ENCODE data around the gene RAB20.
"Not testable (repeated sequence)": the region's sequence is repeated elsewhere in the genome, so short reads cannot be mapped to it uniquely, and the experiment has no call there.

RAB20 gene

DNA sequence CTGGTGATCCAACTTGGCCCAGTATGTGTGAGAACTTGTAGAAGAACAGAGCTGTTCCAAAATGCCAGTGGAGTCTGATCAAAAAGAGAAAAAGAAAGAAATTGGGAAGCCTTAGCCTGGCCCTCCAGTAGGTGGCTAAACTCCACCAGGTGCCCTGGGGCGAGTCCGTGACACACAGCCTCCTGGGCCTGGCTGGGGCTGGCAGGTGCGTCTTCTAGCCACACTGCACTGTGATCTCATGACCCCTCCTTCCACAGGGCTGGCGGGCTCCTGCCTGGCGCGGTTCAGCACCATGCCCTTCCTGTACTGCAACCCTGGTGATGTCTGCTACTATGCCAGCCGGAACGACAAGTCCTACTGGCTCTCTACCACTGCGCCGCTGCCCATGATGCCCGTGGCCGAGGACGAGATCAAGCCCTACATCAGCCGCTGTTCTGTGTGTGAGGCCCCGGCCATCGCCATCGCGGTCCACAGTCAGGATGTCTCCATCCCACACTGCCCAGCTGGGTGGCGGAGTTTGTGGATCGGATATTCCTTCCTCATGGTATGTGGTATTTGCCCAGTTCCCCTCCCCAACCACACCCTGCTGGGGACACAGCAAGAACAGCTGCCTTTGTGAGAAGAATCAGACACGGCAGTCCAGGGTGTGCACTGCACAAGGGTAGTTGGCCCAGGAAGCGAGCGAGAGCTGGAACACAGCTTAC lies 53.7 kb downstream of the RAB20 start:
- no peak overlapping the region for H3K4me3 ChIP-seq (ENCODE audit: low read length)
- no peak for TF ChIP-seq ZNF274 (IDR thresholded peaks at IDR 0.05; ENCODE audit: low read depth, low read length)

DNA sequence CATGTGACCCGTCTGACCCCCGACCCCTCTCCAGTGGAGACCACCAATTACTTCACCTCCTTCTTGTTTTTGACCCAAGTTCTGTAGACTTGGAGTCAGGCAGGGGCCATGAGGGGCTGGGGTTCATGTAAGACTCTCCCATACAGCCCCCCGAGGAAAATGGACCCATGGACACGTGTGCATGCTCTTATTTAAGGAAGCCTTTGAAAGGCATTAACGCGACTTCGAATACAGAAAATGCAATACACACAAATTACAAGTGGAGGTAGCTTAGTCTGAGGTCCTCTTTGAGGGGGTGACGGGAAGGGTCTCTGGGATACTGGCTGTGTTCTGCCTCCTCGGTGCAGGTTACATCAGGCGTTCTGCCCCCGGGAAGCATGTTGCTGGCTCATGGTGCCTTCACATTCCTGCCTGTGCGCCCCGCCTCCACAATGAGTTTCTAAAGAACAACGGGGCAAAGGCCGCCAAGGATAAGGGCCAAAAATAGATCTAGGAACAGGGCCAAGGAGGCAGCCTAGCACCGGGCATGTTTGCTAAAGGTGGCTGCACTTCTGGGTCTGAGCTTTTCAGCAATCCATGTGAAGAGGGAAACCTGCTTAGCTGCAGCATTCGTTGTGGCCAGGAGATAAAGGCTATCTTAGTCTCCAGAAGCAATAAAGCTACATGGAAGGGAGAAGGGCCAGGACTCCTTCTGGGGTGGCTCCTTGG lies 54.5 kb downstream of the RAB20 start:
- H3K4me3 ChIP-seq (ENCODE audit: low read length), result no peak overlapping the region
- TF ChIP-seq ZNF274 (IDR thresholded peaks at IDR 0.05; ENCODE audit: low read depth, low read length), result no peak

DNA sequence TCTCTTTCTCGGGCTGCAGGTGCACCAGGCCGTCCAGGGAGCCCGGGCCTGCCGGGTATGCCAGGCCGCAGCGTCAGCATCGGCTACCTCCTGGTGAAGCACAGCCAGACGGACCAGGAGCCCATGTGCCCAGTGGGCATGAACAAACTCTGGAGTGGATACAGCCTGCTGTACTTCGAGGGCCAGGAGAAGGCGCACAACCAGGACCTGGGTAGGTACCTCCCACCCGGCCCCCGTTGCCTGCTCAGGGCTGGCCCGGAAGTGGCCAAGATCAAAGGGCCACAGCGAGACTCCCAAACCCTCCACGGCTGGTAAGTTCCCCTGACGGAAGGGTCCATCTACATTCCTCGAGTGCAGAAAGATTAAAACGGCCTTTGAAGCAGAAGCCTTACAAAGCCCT lies 55.1 kb downstream of the RAB20 start:
- H3K4me3 ChIP-seq (ENCODE audit: low read length), result no peak overlapping the region
- TF ChIP-seq ZNF274 (IDR thresholded peaks at IDR 0.05; ENCODE audit: low read depth, low read length), result no peak

DNA sequence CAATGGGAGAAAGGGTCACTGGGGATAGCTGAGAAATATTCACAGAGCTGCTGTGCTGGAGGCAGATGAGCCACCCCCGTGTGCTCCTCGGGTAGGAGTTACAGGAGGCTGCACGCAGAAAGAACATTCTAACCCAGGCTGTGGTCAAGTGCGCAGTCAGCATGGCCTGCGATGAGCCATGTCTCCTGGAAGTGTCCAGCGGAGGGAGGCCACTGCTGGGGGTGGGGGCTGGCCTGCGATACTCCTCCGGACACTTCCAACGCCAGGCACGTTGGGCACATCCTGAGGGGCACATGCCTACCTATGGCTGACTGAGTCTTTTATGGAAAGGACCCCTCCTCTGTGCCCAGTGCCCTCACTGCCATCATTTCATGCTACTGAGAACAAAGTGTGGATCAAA lies 55.9 kb downstream of the RAB20 start:
- H3K4me3 ChIP-seq (ENCODE audit: low read length), result no peak overlapping the region

DNA sequence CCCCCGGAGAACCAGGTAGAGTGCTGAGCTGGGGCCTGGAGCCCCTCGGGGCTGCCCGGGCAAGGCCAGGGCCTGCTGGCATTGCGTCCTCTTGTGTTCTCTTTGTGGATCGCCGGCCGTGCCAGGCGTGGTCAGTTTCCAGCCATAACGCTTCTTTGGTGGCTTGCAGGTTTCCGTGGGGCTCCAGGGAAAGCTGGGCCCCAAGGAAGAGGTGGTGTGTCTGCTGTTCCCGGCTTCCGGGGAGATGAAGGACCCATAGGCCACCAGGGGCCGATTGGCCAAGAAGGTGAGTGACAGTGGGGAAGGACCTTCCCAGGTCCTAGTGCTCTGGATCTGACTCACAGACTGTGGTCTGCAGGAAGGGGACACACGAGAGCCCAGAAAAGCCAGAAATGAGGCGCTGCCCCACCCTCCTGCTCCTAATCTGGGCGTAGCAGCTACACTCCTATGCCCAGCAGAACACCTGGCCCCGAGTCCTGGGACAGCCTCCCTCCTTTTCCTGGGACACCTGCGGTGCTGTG lies 57.5 kb downstream of the RAB20 start:
- TF ChIP-seq ZNF274 (IDR thresholded peaks at IDR 0.05; ENCODE audit: low read depth, low read length), result no peak

More for the DNA sequence above, 55.9 kb downstream of the RAB20 start:
- TF ChIP-seq ZNF274 (IDR thresholded peaks at IDR 0.05; ENCODE audit: low read depth, low read length), result no peak

DNA sequence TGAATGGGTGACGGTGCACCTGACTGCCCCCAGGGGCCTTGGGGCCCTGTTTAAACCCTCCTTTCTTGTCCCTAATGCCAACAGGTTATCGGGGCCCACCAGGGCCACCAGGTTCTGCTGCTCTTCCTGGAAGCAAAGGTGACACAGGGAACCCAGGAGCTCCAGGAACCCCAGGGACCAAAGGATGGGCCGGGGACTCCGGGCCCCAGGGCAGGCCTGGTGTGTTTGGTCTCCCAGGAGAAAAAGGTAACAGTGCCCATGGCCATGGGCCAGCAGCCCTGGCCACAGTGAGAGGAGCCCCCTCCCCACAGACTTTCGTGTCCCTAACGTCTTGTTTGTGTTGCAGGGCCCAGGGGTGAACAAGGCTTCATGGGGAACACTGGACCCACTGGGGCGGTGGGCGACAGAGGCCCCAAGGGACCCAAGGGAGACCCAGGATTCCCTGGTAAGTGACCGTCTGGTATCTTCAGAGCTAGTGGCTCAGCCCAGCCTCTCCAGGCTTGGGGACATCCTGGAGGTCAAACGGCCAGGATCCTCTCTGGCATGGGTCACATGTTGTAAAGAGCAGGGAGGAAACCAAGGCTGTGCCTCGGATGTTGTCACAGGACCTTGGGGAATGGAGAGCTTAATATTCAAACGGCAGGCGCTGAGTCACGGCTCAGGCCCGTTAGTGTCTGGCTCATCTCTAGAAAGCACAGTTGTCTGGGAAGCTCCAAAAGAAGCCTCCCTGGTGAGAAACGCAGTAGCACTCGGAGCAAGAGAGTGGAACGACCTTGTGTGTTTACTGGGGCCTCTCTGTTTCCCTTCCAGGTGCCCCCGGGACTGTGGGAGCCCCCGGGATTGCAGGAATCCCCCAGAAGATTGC lies 58.3 kb downstream of the RAB20 start:
- no peak overlapping the region for H3K4me3 ChIP-seq (ENCODE audit: low read length)
- no peak for TF ChIP-seq ZNF274 (IDR thresholded peaks at IDR 0.05; ENCODE audit: low read depth, low read length)

More for the DNA sequence above, 57.5 kb downstream of the RAB20 start:
- no peak overlapping the region for H3K4me3 ChIP-seq (ENCODE audit: low read length)

DNA sequence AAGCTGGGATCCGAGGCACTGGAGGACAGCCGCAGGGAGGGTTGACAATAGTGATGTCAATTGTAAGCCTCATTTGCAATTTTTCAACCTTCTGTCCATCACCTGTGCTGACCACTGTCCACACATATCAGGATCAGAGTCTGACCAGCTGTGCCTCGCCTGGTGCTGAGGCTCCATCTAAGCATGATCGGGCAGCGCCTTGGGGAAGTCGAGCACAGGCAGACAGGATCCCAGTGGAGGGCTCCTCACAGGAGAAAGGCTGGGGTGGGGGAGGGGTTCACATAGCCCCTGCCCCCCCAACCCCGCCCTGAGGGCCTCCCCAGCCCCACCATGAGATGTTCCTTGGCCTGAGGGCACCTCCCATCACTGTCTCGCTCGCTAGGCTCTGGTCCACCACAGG lies 60.3 kb downstream of the RAB20 start:
- TF ChIP-seq ZNF274 (IDR thresholded peaks at IDR 0.05; ENCODE audit: low read depth, low read length), result no peak
- H3K4me3 ChIP-seq (ENCODE audit: low read length), result no peak overlapping the region

DNA sequence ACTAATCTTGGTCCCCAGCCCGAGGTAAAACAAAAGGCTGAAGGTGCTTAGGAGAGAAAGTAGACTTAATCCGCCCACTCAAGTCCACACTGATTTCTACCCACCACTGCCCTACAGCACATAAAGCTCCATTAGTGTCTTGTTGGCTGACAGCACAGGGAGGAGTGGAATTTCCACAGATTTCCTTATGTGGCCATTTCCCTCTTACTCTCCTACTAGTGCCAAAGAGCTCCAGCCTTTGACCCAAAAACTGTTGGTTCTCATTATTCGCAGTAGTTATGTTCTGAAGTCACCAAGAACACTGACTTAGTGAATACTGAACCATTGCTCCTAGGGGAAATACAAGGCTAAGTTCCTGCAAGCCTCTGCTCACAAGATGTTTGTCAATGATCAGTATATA lies 61.2 kb downstream of the RAB20 start:
- TF ChIP-seq ZNF274 (IDR thresholded peaks at IDR 0.05; ENCODE audit: low read depth, low read length), result no peak
- no peak overlapping the region for H3K4me3 ChIP-seq (ENCODE audit: low read length)

DNA sequence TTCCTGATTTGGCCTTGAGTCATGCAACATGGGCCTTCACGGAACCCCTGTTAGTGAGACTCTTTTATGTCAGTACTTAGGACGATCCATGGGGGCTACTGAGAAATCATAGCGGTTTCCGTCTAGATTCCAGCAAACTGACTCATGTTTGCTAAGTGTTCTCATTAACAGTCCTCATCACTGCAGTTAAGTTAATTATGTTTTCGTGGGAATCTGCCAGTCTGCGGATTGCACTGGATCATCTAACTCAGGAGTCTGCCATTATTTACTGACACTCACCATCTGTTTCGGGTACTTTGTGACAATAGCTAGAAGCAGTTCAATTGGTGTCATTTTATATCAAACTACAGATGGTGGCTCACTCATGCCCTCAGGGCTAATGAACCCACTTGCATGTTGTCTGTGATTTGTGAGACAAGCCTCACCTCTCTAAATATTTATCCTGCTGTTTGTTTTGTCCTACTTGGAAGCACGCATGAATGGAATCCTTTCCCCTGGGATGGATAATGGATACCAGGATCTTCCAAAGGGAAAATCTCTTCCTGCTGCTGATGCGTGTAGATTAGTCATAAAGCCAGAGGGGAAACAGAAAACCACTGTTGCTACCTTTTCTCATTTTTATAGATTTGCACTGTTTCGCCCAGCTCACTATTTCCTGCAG lies 61.8 kb downstream of the RAB20 start:
- TF ChIP-seq ZNF274 (IDR thresholded peaks at IDR 0.05; ENCODE audit: low read depth, low read length), result no peak

DNA sequence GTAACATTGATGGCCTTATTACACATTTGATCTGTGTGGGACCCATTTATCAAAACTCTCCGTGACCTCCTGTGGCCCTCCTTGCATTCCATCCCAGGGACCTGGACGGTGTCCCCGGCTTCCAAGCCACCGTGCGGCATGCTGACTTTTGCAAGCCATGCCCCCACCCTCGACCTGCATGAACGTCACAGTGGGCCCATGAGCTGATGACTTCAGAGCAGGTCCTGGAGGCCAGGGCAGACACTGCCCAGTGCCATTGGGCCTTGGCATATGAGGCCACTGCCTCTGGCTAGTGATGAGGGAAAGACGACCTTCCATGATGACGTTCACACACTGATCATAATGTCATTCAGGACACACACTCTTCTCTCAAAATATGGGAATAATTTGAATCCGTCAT lies 62.8 kb downstream of the RAB20 start:
- H3K4me3 ChIP-seq (ENCODE audit: low read length), result no peak overlapping the region
- no peak for TF ChIP-seq ZNF274 (IDR thresholded peaks at IDR 0.05; ENCODE audit: low read depth, low read length)

More for the DNA sequence above, 61.8 kb downstream of the RAB20 start:
- H3K4me3 ChIP-seq (ENCODE audit: low read length), result no peak overlapping the region

DNA sequence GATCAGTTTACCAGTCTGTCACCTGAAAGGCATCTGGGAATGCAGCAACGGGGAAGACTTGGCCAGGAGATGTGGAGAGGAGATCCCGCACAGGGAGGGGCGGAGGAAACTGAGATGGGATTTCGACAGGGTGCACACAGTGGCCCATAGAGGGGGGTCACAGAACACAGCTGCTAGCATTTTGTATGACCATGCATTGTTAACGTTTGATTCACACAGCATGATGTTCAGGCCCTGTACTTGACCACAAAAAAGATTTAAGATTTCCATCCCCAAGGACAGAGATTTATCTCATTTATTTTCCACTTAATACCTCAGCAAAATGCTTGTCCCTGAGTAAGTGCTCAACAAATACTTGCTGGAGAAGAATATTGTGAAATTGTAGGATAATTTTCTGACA lies 63.2 kb downstream of the RAB20 start:
- no peak for TF ChIP-seq ZNF274 (IDR thresholded peaks at IDR 0.05; ENCODE audit: low read depth, low read length)
- no peak overlapping the region for H3K4me3 ChIP-seq (ENCODE audit: low read length)

DNA sequence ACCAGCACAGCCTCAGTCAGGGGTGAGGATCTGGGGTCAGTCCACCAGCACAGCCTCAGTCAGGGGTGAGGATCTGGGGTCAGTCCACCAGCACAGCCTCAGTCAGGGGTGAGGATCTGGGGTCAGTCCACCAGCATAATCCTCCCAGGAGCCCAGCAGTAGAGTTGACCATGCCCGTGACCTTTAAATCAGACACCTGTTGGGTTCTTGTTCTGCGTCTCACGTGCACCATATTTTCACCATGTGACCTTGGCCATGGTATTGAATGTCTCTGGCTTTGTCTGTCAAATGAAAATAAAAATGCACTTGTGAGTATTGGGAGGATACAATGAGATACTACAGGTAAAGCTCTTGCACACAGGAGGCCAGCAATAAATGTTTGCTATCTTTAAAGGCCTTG lies 63.6 kb downstream of the RAB20 start:
- H3K4me3 ChIP-seq (ENCODE audit: low read length), result not testable (repeated sequence)

DNA sequence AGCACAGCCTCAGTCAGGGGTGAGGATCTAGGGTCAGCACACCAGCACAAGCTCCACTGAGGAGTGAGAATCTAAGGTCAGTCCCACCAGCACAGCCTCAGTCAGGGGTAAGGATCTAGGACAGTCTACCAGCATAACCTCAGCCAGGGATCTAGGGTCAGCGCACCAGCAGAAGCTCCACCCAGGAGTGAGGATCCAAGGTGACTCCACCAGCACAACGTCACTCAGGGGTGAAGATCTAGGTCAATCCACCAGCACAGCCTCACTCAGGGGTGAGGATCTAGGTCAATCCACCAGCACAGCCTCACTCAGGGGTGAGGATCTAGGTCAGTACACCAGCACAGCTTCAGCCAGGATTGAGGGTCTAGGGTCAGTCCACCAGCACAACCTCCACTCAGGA lies 64.5 kb downstream of the RAB20 start:
- H3K4me3 ChIP-seq (ENCODE audit: low read length), result no peak overlapping the region
- no peak for TF ChIP-seq ZNF274 (IDR thresholded peaks at IDR 0.05; ENCODE audit: low read depth, low read length)

DNA sequence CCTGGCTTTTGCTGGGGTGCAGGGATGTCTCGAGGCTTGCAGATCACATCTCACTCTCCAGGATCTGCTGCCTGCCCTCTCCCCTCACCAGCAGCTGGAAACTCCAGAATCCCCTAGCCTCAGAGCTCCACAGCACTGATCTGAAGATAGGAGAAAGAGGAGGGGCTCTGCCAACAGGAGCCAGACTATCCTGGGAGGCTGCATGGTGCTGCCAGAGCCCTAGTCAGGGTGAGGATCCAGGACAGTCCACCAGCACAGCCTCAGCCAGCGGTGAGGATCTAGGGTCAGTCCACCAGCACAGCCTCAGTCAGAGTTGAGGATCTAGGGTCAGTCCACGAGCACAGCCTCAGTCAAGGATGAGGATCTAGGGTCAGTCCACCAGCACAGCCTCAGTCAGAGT lies 65.2 kb downstream of the RAB20 start:
- H3K4me3 ChIP-seq (ENCODE audit: low read length), result no peak overlapping the region
- TF ChIP-seq ZNF274 (IDR thresholded peaks at IDR 0.05; ENCODE audit: low read depth, low read length), result no peak

All from GM08714 (cell line).